DND-41 (cell line): Measurements from ENCODE around the gene TMEM253.

Source experiments
- CTCF ChIP-seq: IDR thresholded peaks from 2 replicates; pipeline ENCODE4 v1.5.1; 2012; ENCODE audit warnings: borderline replicate concordance, low read length, moderate library complexity, mild to moderate bottlenecking; ENCODE audit not compliant: poor library complexity, severe bottlenecking; ENCODE audit errors: extremely low read depth
- EZH2 ChIP-seq: IDR thresholded peaks from 3 replicates; pipeline ENCODE4 v1.6.1; 2012; ENCODE audit warnings: borderline replicate concordance, low read depth, mild to moderate bottlenecking, moderate library complexity, low read length, inconsistent platforms; ENCODE audit not compliant: severe bottlenecking

- TF ChIP-seq CTCF, result no peak
- TF ChIP-seq EZH2, result no peak
Measured at GRCh38 chr14:21086908-21087293, 14.0 kb upstream of the TMEM253 start.
